HCT116 (cell line): ENCODE data around the gene MOAP1. TPM values are rescaled to one million over a fixed set of nuclear protein-coding genes. Genes with fewer than 3 reads are reported as not detected.

Experiments
- ATAC-seq: fragments of 200-7000 bp; cut with Tn5 transposase; 2 replicates; pipeline ENCODE4 v1.9.1; 2020; ENCODE audit warnings: mild to moderate bottlenecking, moderate library complexity
- BruUV-seq: library from RNA; stranded (reverse); fragments of 400-500 nt; replicated peaks from 2 replicates; lab custom pipeline; 2021; lab: Mats Ljungman, UMichigan
- CTCF ChIA-PET: fragments of 300-600 bp; sonication (Branson Sonifier 250); formaldehyde crosslinking; loops from one replicate; lab custom pipeline; 2021; ENCODE audit warnings: antibody characterized with exemption; lab: Charles Lee
- POLR2A ChIA-PET: fragments of 300-600, 350-600 bp; sonication (Branson Sonifier 250); formaldehyde crosslinking; loops from one replicate; lab custom pipeline; 2021; ENCODE audit warnings: antibody characterized with exemption; lab: Charles Lee
- RAD21 ChIA-PET, 2 experiments: fragments of 300-600 bp; sonication (Branson Sonifier 250); formaldehyde crosslinking; loops; one replicate each; lab custom pipeline; 2023; ENCODE audit warnings: low total read pairs in 2 of 2; ENCODE audit not compliant: uncharacterized antibody in 2 of 2, unreplicated experiment in 2 of 2, low non-redundant PET in 1 of 2; lab: Charles Lee
- DNase-seq: peaks from one replicate; pipeline ENCODE4 v3.0.0-alpha.2; 2010; ENCODE audit warnings: low read depth, low spot score
- H2AFZ ChIP-seq: fragments of 200-600 bp; shearing (Covaris generic), sonication (generic); 2 replicates; pipeline ENCODE4 v1.6.1; 2017; ENCODE audit warnings: low read depth, mixed run types, mixed read lengths, antibody characterized with exemption, low read length; ENCODE audit not compliant: poor library complexity, severe bottlenecking
- H3K27ac ChIP-seq: 2 replicates; pipeline ENCODE4 v1.5.1; 2012; ENCODE audit warnings: low read depth, low read length
- H3K27me3 ChIP-seq: fragments of 200-600 bp; sonication (generic); 2 replicates; pipeline ENCODE4 v1.6.1; 2016; ENCODE audit warnings: mixed run types, low read length, mixed read lengths; ENCODE audit not compliant: insufficient read depth
- H3K36me3 ChIP-seq, 2 experiments: fragments of 200-500 bp in 1 of 2; fragments of 200-600 bp in 1 of 2; sonication (Bioruptor generic) in 1 of 2; sonication (generic) in 1 of 2; 2 replicates each; pipeline versions ENCODE4 v1.5.1 to v1.6.1; 2014 to 2016; ENCODE audit warnings: low read length in 2 of 2, inconsistent platforms in 1 of 2, mixed read lengths in 1 of 2, mixed run types in 1 of 2; ENCODE audit not compliant: insufficient read depth in 2 of 2, control insufficient read depth in 1 of 2
- H3K4me1 ChIP-seq, 2 experiments: fragments of 200-600 bp in 1 of 2; sonication (generic) in 1 of 2; 2 replicates each; pipeline versions ENCODE4 v1.5.1 to v1.6.1; 2012 to 2017; ENCODE audit warnings: low read length in 2 of 2, inconsistent platforms in 1 of 2, mild to moderate bottlenecking in 1 of 2, mixed read lengths in 1 of 2, mixed run types in 1 of 2, moderate library complexity in 1 of 2; ENCODE audit not compliant: insufficient read depth in 2 of 2, control insufficient read depth in 1 of 2
- H3K4me2 ChIP-seq: fragments of 200-600 bp; sonication (generic); 2 replicates; pipeline ENCODE4 v1.6.1; 2017; ENCODE audit warnings: mixed run types, low read length, mixed read lengths
- H3K4me3 ChIP-seq, 2 experiments: fragments of 200-600 bp in 1 of 2; sonication (generic) in 1 of 2; replicated peaks in 1 of 2; 2 replicates each; pipeline ENCODE4 v1.5.1; 2011 to 2016; ENCODE audit warnings: low read length in 2 of 2, control low read depth in 1 of 2, low read depth in 1 of 2, mild to moderate bottlenecking in 1 of 2, mixed read lengths in 1 of 2, mixed run types in 1 of 2
- H3K79me2 ChIP-seq: fragments of 200-600 bp; sonication (generic); 2 replicates; pipeline ENCODE4 v1.6.1; 2017; ENCODE audit warnings: mild to moderate bottlenecking, mixed run types, low read length, moderate library complexity, mixed read lengths; ENCODE audit not compliant: insufficient read depth
- H3K9ac ChIP-seq: fragments of 200-600 bp; sonication (generic); 2 replicates; pipeline ENCODE4 v1.6.1; 2016; ENCODE audit warnings: low read length, mixed read lengths
- H3K9me2 ChIP-seq: fragments of 200-600 bp; sonication (generic), shearing (Covaris generic); 2 replicates; pipeline ENCODE4 v1.6.1; 2017; ENCODE audit warnings: mixed run types, mild to moderate bottlenecking, moderate library complexity; ENCODE audit not compliant: insufficient read depth
- H3K9me3 ChIP-seq, 2 experiments: fragments of 200-500 bp in 1 of 2; fragments of 200-600 bp in 1 of 2; sonication (Bioruptor generic) in 1 of 2; sonication (generic) in 1 of 2; 2 replicates each; pipeline ENCODE4 v1.6.1; 2014 to 2017; ENCODE audit warnings: low read length in 2 of 2, mixed read lengths in 2 of 2, inconsistent platforms in 1 of 2, low read depth in 1 of 2, mild to moderate bottlenecking in 1 of 2, mixed run types in 1 of 2, moderate library complexity in 1 of 2; ENCODE audit not compliant: control insufficient read depth in 1 of 2, insufficient read depth in 1 of 2
- H4K20me1 ChIP-seq: fragments of 200-600 bp; sonication (generic), shearing (Covaris generic); 2 replicates; pipeline ENCODE4 v1.6.1; 2017; ENCODE audit warnings: mixed run types, mild to moderate bottlenecking, moderate library complexity; ENCODE audit not compliant: insufficient read depth
- CBX3 ChIP-seq: IDR thresholded peaks from 2 replicates; pipeline ENCODE4 v1.6.1; 2012; ENCODE audit warnings: low read depth
- EGR1 ChIP-seq: IDR thresholded peaks from 2 replicates; pipeline ENCODE4 v1.6.1; 2012; ENCODE audit warnings: low read depth
- REST ChIP-seq: IDR thresholded peaks from 2 replicates; pipeline ENCODE4 v1.6.1; 2012; ENCODE audit warnings: low read depth
- SP1 ChIP-seq: IDR thresholded peaks from 2 replicates; pipeline ENCODE4 v1.6.1; 2012; ENCODE audit warnings: low read depth
- SRF ChIP-seq: IDR thresholded peaks from 2 replicates; pipeline ENCODE4 v1.6.1; 2012; ENCODE audit warnings: low read depth
- intact Hi-C: fragments of 100-400 bp; cut with micrococcal nuclease; formaldehyde crosslinking; loops from 2 replicates; pipeline ENCODE4 v1.10.0; 2022
- total RNA-seq: library from RNA; stranded (reverse); gene quantifications from one replicate; pipeline ENCODE4 v1.2.1, GENCODE V29; 2021; ENCODE audit not compliant: unreplicated experiment
- TF ChIP-seq, protein P1 (sequence below): IDR thresholded peaks from 2 replicates; pipeline ENCODE4 v1.6.1; 2012

Gene MOAP1
- total RNA-seq, 1 experiment from 2014 or later: 14.2 TPM

DNA sequence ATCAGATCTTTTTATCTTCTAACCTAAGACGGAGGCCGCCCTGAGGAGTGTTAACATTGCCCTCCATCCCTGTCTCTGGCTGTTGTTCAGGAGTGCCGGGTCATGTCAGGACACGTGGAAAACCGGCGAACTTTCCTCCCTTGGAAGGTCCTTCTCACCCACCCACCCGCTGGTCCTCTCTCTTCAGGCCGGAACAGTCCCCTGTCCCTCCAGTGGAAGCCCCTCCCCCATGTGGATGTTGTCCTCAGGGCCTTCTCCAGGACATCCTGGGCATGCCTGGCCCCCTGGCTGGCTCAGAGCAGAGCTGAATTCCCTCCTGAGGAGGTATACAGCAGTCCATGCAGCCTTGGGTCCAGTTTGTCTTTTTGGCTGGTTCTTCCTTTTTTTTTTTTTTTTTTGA lies 48.7 kb downstream of the MOAP1 start:
- Histone ChIP-seq H3K79me2 (no peaks in the 10 kb centered on the region), H3K9me3 (no peaks in the 10 kb centered on the region), H3K27me3 (no peaks in the 10 kb centered on the region), H3K4me1 (peaks cover 7 to 15% of the 10 kb centered on the region in 2 experiments), H3K36me3 (no peaks in the 10 kb centered on the region), H3K4me2 (no peak overlapping the region), H4K20me1 (no peaks in the 10 kb centered on the region), H3K9ac (no peak overlapping the region), H2AFZ (no peak overlapping the region), H3K27ac (no peak overlapping the region), H3K4me3 (no peak overlapping the region), H3K9me2 (no peaks in the 10 kb centered on the region)
- no peak for ATAC-seq
- ChIA-PET CTCF (interaction anchor here (0.6 to 1.1 kb wide), 3 partner anchors 23 to 83 kb away, joined by 3 to 4 read pairs (median 3); no protein-coding TSS in a partner anchor), RAD21 (no interaction called here), POLR2A (no interaction called here)
- TF ChIP-seq SP1 (no peak), REST (no peak), EGR1 (no peak), CBX3 (no peak)
- no peak for DNase-seq
- intact Hi-C loops: loop anchor here (5.0 kb wide), 1 partner anchor 164 kb away; no protein-coding TSS in a partner anchor
- no TSS peak for BruUV-seq

- RAD21 ChIA-PET: no interaction called here
- intact Hi-C loops: loop anchor here (5.0 kb wide), 1 partner anchor 163 kb away; no protein-coding TSS in a partner anchor
- CTCF ChIA-PET: interaction anchor here (0.8 kb wide), 1 partner anchor 22 kb away, joined by 3 read pairs; no protein-coding TSS in a partner anchor
- Histone ChIP-seq H3K36me3 (no peaks in the 10 kb centered on the region), H3K4me2 (no peak overlapping the region), H4K20me1 (no peaks in the 10 kb centered on the region), H3K27me3 (no peaks in the 10 kb centered on the region), H3K79me2 (no peaks in the 10 kb centered on the region), H3K9ac (no peak overlapping the region), H3K9me2 (no peaks in the 10 kb centered on the region), H3K27ac (no peak overlapping the region), H3K9me3 (no peaks in the 10 kb centered on the region), H3K4me3 (no peak overlapping the region), H2AFZ (no peak overlapping the region), H3K4me1 (peaks cover 7 to 15% of the 10 kb centered on the region in 2 experiments)
- ATAC-seq (no peak), DNase-seq (no peak)
- no peak for TF ChIP-seq SRF
- TF ChIP-seq, protein P1, sequence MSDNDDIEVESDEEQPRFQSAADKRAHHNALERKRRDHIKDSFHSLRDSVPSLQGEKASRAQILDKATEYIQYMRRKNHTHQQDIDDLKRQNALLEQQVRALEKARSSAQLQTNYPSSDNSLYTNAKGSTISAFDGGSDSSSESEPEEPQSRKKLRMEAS: no peak
- POLR2A ChIA-PET: no interaction called here
- no TSS peak for BruUV-seq
These were observed 49.3 kb downstream of the MOAP1 start for GRCh38 chr14:93135399-93135798.
